Activated CD8-positive, alpha-beta memory T cell treated with anti-CD3 and anti-CD28 coated beads, Interleukin-2, amount 50 U/mL, for 1 hour (primary cell): ENCODE data around the gene CASZ1.

Source experiments
- DNase-seq: peaks from one replicate; pipeline ENCODE4 v3.0.0-alpha.2; 2020; ENCODE audit errors: extremely low read depth

CASZ1 gene

DNA sequence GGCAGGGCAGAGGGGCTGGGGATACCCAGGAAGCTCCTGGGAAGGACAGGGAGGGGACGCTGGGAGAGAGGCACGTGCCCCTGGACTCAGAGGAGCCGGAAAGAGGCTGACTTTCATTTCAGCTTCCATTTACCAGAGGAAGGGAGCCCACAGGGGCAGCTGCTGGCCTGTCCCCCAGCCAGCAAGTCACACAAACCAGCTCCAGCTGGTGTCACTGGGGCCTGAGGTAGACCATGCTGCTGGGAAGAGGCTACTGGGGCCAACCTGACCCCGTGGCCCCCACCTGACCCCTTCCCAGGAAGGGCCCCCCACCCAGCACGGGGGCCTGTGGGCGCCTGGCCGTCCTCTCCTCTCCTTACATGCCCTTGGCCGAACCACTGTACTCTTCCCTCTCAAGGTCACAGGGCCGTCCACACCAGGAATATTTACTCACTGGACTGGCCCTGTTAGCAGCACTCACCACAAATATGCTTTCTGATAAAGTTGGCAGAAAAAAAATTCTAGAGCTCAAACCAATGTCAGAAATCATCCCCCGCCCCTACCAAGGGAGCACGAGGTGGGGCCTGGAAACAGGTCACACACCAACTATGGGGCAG lies 110.5 kb downstream of the CASZ1 start:
- DNase-seq = no peak

DNA sequence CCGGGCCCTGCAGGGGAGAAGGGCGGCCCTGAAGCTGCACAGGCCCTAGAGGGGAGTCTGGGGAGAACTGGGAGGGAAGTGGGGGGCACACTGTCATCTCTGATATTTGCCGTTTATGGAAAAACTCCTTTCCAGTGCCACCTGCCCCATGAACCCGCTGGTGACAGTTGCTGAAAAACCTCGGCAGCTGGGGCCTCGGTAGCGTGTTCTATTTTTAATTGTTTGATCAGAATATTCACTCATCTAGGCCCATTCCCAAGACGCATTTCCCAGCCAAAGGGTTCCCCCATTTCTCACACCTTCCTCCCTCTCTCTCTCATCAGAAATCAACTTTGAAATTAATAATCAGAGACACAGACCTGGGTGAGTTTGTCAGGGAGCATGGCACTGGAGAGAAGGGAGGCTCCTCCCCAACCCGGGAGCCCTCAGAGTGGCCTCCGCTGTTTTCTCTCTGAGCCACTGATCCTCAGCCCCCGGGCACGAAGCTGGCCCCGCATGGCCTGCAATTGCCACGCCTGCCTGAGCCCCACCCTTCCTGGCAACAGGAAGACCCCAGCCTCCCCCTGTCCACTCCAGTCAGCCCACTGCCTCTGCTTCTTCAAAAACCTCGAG lies 111.1 kb downstream of the CASZ1 start:
- no peak for DNase-seq

DNA sequence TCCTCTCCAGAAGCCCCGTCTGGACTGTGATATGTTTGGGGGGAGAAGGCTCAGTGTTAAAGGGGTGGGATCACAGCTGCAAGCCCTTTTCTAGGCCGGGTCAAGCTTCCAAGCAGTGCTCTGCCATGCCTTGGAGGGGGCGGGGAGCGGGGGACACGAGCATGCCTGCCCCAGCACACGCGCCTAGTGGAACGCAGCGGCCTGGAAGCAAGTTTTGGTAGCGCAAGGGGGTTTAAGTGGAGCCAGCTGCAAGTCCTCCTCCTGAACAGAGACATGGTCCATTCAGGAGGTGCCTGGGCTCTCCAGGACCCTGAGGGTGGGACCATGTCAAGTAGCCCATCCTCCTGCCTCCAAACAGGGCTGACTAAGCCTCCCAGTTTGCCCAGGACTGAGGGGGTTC lies 112.2 kb downstream of the CASZ1 start:
- DNase-seq = no peak

DNA sequence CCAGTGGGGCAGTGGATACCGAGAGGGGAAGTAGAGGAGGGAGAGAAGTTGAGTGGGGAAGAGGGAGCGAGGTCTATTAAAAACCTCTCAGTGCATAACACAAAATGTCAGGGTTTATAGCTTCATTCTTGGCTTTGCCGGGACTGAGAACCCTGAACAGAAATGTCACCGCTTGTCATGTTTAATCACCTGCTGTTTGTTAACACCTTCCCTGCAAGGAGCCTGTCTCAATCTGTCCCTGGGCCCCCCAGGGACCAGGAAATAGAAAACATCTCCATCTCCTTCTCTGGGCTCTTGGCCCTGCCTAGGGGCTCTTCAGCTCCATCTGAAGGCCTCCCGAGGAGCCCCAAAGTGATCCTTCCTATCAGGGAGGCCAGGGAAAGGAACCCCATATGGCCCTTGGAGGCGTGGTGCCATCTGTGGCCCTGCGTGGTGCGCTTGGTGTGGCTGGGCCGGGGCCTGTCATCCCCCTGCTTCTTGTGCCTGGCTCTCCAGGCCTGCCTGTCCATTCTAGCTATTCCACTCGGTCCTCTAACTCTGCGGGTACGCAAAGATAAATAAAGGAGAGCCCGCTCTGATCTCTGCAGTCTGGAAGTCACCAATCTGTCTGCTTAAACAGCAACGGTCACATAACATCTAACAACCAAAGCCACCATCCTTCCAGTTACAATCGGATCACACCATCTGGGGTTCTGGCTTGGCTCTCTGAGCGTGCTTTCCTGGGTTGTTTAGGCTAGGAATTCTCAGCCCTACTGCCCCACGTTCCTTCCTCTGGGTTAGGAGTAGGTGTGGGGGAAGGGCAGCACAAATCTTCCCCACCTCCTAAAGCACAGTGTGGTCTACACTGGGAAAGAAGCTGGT lies 113.8 kb downstream of the CASZ1 start:
- DNase-seq = no peak

DNA sequence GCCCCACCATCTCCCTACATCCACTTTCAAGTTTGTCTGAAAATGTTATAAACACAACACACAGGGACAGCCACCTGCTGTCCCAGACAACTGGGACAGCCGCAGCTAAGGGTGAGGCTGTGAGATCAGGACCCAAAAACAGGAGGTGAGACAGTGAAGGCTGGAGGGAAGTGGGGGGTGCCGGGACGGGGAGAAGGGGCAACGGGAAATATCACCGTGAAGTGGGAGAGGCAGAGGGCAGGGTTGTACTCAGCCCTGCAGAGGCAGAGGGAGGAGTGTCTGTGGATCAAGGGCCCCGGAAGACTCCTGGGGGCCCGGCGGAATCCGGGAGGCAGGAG lies 114.4 kb downstream of the CASZ1 start:
- DNase-seq = no peak

DNA sequence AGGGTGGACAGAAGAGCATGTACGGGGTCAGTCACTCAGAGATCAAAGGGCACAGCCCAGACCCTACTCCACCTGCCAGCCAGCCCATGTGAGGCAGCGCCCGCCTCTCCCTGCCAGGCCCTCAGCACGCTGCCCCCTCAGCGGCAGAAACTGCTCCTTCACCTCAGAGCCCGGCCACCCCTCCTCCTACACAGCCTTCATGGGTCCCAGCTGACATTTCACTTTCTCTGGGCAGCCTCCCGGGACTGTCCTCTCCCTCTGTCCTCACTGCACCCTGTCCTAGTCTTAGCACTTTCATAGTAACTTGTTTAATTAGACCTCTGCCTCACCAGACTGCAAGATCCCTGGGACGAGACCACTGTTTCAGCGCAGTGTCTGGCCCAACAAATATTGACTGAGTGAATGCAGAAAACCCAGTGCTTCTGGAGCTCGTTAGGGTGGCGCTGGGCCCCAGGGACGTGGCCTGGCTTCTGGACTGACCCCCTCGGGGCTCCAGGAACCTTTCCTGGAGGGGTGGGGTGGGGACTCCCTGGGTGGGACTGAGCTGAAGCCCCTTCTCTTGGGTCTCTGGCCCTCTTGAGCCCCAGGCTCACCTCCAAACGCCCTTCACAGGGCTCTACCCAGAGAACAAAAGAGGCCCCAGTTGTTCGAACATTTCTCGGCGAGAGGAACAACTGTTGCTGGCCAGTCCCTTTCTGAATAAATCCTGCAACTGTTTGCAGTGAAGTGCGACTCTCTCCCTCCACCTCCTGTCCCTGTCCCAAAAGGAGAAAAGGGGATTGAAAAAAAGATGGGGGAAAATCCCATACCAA lies 114.9 kb downstream of the CASZ1 start:
- DNase-seq = no peak

DNA sequence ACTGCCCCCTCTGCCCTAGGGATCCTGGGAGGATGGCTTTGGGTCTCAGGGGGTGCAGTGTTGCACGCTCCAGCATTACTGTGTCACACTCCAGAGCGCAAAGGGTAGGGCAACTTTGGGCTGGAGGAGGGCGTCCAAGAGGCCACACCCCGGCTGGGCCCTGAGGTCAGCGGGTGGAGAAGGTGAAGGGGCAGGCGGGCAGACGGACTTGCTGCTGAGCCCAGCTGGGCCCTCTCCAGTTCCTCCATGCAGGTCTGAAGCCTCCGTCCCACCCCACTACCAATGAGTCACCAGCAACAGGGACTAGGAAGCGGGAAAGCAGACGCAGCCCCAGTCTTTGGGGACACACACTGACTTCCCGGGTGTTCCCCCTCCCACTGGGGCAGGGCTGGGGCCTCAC lies 116.0 kb downstream of the CASZ1 start:
- DNase-seq = no peak

DNA sequence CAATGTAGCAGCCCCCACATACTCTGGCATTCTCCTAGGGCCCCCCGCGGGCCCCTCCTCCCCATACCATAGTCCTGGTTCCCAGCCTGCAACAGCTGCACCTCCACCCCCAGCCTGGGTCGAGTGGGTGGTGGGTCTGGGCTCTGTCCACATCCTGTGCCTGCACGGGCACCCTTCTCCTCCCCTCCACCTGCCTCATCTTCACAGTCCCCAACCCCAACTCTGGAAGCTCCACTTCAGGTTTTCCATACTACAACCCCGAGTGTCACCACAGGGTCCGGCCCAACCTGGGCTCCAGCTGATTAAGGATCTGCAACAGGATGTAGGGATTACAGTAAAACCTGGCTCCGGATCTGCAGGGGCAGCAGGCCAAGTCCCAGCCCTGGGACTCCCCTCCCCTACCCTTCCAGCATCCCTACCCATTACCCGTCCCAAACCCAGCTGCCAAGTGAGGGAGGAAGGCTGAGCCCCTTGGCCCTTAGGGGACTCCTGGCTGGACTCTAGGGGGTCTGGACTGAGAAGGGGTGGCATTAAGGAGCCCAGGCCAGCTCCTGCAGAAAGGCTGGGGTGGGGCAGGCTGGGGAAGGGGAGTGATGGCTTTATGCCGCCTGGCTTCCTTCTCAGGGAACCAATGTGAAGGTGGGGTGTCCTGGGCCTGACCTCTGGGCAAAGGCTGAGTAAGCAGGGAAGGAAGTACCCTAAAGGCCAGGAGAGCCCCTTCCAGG lies 116.8 kb downstream of the CASZ1 start:
- DNase-seq = no peak

DNA sequence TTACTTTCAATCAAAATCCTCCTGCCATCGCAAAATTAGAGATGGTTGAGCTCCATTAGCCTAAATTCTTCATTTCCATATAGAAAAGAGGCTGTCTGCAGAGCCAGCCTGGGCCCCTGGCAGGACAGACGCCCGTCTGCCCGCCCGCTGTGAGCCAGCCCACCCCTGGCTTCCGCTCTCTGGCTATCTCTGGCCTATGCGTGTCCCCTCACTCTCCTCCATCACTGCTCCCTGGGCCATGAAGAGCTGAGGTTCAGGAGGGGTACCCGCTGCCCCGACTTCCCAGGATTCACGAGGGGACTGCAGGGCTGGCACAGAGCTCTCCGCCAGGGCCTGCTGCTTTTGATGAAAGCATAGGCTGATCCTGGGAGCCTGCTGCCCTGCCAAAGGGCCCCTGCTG lies 117.6 kb downstream of the CASZ1 start:
- no peak for DNase-seq

DNA sequence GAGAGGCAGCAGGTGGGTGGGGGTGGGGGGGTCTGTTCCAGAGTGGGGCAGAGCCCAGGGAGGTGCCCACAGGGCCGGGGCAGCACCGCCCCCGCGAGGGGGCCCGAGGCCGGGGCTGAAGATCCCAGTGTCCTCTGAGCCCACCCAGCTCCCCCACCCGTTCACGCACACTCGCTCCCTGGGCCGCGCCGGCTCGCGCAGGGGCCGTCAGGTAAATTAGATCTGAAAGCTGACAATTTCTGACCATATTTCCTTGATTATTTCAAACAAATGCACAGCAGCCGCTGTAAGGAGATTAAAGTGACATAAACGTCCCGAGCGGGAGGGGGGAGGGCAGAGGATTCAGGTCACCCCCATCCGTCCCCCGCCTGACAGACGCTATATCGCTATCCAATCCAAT lies 118.0 kb downstream of the CASZ1 start:
- DNase-seq = no peak

DNA sequence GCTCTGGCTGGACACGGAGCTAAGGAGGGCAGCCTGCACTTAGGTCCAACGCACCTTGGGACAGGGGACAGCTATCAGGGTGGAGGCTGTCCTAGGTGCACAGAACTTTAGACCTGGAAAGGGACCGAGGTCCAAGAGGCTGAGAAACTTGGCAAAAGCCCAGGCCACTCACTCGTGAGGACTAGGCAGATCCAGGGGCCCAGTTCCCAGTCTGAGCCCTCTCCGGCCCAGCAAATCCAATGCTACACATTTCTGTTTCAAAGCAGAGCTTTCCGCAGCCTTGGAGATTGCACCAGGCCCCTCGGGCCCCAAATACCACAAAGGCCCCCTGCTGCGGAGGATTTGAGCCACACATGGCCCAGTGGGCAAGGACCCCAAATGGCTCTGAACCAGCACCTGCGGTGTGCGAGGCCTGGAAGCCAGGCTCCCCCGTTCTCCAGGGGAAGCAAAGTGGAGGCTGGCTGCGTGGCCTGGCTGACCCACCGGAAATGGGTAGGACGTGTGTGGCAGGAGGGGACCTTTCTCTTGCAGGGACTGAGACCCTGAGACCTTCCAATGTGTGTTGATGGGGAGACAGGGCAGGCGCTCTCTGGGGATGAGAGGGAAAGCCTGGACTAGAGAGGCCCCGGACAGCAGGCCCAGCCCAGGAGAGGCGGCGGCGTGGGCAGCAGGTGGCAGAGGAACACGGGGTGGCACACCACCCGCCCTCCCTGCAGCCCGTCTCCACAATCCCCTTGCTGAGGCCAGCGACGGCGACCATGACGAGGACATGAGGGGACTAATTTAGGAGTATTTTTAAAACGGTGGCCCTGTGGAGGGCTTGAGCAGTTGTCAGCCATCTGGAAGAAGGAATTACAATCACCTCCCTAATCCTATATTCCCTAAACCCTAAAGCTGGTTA lies 118.7 kb downstream of the CASZ1 start:
- DNase-seq = no peak

DNA sequence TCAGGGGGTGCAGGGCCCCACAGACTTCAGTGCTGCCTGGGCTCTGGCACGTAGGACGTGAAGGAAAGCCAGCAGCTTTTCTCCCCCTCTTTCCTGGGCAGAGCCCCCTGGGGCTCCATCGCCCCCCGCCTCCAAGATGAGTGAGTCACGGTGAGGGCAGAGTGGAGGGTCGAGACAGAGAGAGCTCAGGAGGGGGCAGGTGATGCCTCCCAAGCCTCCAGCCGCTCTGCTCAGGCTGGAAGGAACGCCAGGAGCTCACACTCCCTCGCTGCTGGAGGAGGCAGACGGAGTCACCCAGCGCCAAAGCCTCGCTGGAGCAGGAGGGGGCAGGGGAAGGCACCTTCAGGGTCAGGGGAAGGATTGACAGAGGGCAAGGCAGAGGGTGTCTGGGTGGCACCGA lies 119.5 kb downstream of the CASZ1 start:
- DNase-seq = no peak

DNA sequence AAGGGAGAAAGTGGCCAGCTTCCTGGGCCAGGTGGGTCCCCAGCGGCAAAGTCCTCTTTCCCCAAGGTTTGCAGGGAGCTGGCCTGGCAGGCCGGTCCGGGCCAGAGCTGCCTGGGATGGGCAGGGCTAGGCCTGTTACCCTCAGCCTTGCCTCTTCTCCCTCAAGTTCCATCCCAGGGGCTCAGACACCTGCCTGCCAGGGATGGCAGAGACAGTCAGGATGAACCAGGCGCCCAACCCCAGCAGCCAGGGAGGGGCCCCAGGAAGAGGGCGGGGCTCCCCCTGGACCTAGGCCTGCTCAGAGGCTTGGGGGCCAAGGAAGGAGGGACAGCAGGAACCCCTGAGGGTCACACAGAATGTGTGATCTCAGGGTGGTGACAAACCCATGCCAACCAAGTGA lies 120.6 kb downstream of the CASZ1 start:
- no peak for DNase-seq

DNA sequence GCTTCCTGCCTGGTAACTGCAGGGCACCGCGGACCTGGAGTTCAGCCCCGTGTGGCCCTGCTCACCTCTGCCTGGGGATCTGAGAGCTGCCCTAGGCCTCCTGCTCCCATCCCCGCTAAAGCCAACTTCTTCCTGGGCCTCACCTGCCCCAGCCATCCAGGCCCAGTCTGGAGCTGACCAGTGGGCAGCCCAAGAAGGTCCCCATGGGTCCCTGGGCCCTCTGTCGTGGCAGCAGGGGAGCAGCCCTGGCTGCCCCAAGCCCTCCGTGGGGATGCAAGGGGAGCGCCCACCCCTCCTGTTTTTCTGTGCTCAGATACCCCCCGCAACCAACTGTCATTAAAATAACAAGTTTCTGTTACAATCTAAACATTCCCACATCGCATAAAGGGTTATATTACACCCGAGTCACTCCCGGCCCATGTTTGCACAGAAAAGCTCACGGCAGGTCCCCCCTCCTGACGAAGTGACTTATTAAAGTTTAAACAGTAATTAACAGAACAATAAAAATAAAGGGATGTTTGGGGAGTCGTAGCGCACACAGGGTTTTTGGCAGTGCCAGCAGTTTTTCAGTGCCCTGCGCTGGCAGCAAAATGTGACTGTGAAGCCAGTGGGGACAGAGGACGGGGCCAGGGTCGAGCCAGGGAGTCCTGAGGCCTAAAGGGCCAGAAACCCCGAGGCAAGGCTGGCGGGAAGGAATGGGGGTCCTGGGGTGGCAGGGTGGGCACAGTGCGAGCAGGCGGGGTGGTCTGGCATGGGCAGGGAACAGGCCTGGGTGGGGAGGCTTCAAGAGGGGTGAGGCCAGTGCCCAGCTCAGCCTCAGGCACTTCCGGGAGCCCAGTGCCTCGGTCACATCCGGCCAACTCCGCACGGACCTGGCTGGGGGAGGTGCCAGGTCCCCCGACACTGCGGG lies 121.5 kb downstream of the CASZ1 start:
- DNase-seq = no peak

DNA sequence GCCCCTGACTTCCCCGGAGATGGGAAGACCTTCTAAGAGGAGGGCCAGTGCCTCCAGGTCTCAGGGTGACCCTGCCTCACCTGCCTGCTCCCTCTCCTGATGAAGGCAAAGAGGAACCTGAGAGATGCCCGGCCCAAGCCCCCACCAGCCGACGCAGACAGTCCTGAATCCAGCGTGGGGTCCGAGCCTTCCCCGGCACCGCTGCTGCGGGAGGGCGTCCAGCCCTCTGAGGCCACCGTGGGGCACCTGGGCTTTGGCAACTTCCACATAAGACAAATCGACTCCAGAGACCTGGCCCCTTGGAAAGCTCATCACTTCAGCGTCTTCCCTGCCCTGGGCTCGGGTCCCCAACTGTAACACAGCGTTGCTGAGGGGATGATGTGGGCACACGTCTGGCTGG lies 122.2 kb downstream of the CASZ1 start:
- DNase-seq = no peak

DNA sequence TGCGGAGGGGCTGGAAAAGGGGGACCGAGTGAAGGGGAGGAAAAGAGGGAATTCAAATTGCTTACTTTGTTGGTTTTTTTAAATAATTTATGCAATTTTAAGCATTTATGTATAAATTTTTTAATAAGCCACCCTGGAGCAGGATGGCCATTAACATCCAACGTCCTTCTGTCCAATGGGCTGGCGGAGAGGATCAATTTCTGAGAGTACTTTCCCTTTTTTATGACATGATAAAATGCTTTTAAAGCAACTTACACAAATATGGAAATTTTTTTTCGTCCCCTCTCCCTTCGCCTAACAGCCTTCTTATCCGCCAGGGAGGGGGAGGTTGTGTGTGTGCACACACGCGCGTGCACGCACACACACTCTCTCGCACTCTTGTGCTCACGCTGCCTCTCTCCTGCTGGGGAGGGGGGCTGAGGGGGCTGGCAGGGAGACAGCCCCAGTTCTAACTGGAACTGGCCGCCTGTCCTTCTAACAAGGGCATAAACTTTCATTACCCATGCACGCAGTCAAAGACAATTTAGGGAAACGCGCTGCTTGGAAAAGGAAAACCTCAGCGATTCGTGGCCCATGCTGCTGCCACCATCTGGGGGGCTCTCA lies 123.2 kb downstream of the CASZ1 start:
- no peak for DNase-seq

DNA sequence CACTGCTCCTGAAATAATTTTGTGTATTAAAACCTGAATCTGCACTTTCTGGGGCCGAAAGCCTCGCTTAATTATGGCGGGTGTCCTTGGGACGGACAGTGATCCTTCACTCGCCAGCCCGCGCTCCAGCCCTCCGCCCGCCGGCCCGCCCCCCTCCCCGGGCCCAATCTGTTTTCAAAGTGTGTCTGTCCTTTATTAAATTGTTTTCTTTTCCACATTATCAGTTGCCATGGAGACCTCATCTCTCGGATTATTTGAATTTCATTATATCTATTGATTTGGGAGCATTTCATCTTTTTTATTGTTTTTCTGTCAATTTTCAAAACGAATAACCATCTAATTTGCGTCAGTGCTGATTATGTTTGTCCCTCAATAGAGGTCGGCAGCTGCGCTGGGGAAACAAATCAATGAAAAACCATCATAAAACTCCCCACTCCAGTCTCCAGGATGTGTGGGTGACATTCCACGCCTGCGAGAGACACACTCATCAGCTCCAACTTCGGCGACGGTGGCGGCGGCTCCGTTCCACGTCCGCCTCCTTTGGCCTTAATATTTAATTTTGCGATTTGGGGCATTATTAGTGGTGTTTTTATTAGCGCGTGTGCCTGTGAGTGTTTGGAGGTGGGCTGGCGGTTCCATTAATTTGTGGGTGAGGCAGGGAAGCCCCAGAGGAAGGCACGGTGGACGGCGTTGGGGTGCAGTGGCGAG lies 123.9 kb downstream of the CASZ1 start:
- no peak for DNase-seq

DNA sequence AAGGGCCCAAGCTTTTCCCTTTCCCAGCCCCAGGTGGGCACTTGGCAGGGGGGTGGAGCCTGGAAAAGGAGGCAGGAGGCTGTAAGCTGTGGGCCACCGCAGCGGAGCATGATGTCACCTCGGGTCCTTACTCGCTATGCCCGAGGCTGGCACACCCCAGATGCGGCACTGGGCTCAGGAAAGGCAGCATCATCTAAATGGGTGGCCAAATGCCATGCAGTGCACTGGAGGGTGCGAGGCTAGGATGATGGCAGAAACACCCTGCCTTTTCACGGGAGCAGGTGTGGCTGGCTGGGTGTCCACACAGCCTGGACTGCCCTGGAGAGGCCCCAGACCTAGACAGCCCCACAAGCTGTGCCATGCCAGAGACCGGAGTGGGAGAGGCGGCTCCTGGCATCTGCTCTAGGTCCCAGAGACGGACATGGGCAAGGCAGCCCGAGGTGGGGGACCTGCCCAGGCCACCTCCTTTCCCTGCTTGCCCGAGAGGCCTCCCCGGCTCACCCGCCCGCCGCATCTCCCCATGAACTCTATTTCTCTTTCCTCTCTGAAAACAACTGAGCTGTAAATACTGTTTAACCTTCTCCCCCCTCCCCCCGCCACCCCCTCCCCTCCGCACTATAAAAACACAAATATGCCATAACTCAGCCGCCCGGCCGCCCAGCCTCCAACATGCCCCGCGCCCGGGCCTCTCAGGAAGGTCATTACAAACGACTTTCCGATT lies 124.7 kb downstream of the CASZ1 start:
- DNase-seq = no peak
